Measurements from ENCODE around the gene TMEM8B. TPM values are rescaled to one million over a fixed set of nuclear protein-coding genes. Genes with fewer than 3 reads are reported as not detected.

TMEM8B gene
- polyA plus RNA-seq, 3 donors: 2.6 to 11.6 (median 3.8) TPM

- Histone ChIP-seq H3K79me2 (ENCODE audit: insufficient read depth, low read length) (no peaks in the 10 kb centered on the region), H3K27me3 (ENCODE audit: control insufficient read depth in 2 of 2, insufficient read depth in 2 of 2, low read length in 2 of 2) (no peaks in the 10 kb centered on the region), H3K27ac (ENCODE audit: low read depth in 1 of 2, low read length in 2 of 2) (peak overlapping the region in 1 of 2 donors; percentile 49), H3K4me3 (replicated peaks in 1 of 3; ENCODE audit: low read depth in 2 of 3, low read length in 3 of 3) (peak overlapping the region in 1 of 3 experiments; percentile 43), H3K9ac (ENCODE audit: insufficient read depth, low read length, poor library complexity, severe bottlenecking) (no peak overlapping the region), H4K20me1 (ENCODE audit: insufficient read depth, low read length) (no peaks in the 10 kb centered on the region), H3K4me1 (ENCODE audit: control insufficient read depth in 1 of 2, insufficient read depth in 2 of 2, low read length in 2 of 2) (peaks cover 38 to 40% of the 10 kb centered on the region in 2 donors), H3K9me3 (replicated peaks in 1 of 2; ENCODE audit: control insufficient read depth in 1 of 2, insufficient read depth in 1 of 2, low read length in 2 of 2) (no peaks in the 10 kb centered on the region), H3K4me2 (replicated peaks; ENCODE audit: extremely low read depth, low read length, poor library complexity, severe bottlenecking) (peak overlapping the region; percentile 55), H2AFZ (ENCODE audit: insufficient read depth, low read depth, low read length, poor library complexity, severe bottlenecking) (peak overlapping the region; percentile 42), H3K36me3 (replicated peaks in 1 of 2; ENCODE audit: control insufficient read depth in 1 of 2, insufficient read depth in 2 of 2, low read length in 2 of 2) (no peaks in the 10 kb centered on the region)
- H3K27me3 Mint-ChIP-seq (ENCODE audit: low read depth in 3 of 3): peaks cover 0 to 8% (median 8%) of the 10 kb centered on the region in 3 donors
- peak overlapping the region in 3 of 7 donors; percentile 9 to 63 (median 52) for H3K27ac Mint-ChIP-seq
- DNase-seq: no peak
- no peaks in the 10 kb centered on the region for H3K36me3 Mint-ChIP-seq
- H3K9me3 Mint-ChIP-seq: peaks cover 0 to 2% (median 0%) of the 10 kb centered on the region in 7 donors
- H3K4me3 Mint-ChIP-seq: no peak overlapping the region
- WGBS (ENCODE audit: insufficient coverage): 88% methylated on average over 1 of the region's 9 CpGs
- TF ChIP-seq CTCF (IDR thresholded peaks at IDR 0.05): no peak
- peaks cover 43% of the 10 kb centered on the region for H3K4me1 Mint-ChIP-seq
- intact Hi-C loops (cut with micrococcal nuclease): no loop called here
Observed at GRCh38 chr9:35908504-35909125, 79.6 kb downstream of the TMEM8B start.

- H3K27me3 ChIP-seq (ENCODE audit: control insufficient read depth in 2 of 2, insufficient read depth in 2 of 2, low read length in 2 of 2): no peaks in the 10 kb centered on the region
Observed at GRCh38 chr9:35909274-35909673, 80.2 kb downstream of the TMEM8B start, which contains the start of gene SPAAR. Gene SPAAR, plus strand, starts transcription at chr9:35909490. Its CDS starts 974 bp downstream, at chr9:35910464.

More at GRCh38 chr9:35909274-35909673, 80.2 kb downstream of the TMEM8B start, which contains the start of gene SPAAR:
- Histone ChIP-seq H4K20me1 (ENCODE audit: insufficient read depth, low read length) (no peaks in the 10 kb centered on the region), H3K4me2 (replicated peaks; ENCODE audit: extremely low read depth, low read length, poor library complexity, severe bottlenecking) (peak within 1 kb of the TSS; percentile 55), H3K79me2 (ENCODE audit: insufficient read depth, low read length) (no peaks in the 10 kb centered on the region), H3K4me3 (replicated peaks in 1 of 3; ENCODE audit: low read depth in 2 of 3, low read length in 3 of 3) (peak within 1 kb of the TSS in 1 of 3 experiments; percentile 43), H3K4me1 (ENCODE audit: control insufficient read depth in 1 of 2, insufficient read depth in 2 of 2, low read length in 2 of 2) (peaks cover 38 to 40% of the 10 kb centered on the region in 2 donors), H3K36me3 (replicated peaks in 1 of 2; ENCODE audit: control insufficient read depth in 1 of 2, insufficient read depth in 2 of 2, low read length in 2 of 2) (no peaks in the 10 kb centered on the region), H2AFZ (ENCODE audit: insufficient read depth, low read depth, low read length, poor library complexity, severe bottlenecking) (peak within 1 kb of the TSS; percentile 42), H3K9ac (ENCODE audit: insufficient read depth, low read length, poor library complexity, severe bottlenecking) (no peak within 1 kb of the TSS), H3K9me3 (replicated peaks in 1 of 2; ENCODE audit: control insufficient read depth in 1 of 2, insufficient read depth in 1 of 2, low read length in 2 of 2) (no peaks in the 10 kb centered on the region), H3K27ac (ENCODE audit: low read depth in 1 of 2, low read length in 2 of 2) (peak within 1 kb of the TSS in 1 of 2 donors; percentile 49)
- DNase-seq: no peak
- H3K9me3 Mint-ChIP-seq: peaks cover 0 to 2% (median 0%) of the 10 kb centered on the region in 7 donors
- H3K27ac Mint-ChIP-seq: peak within 1 kb of the TSS in 3 of 7 donors; percentile 9 to 63 (median 54)
- H3K36me3 Mint-ChIP-seq: no peaks in the 10 kb centered on the region
- peaks cover 43% of the 10 kb centered on the region for H3K4me1 Mint-ChIP-seq
- peaks cover 0 to 8% (median 4%) of the 10 kb centered on the region in 3 donors for H3K27me3 Mint-ChIP-seq (ENCODE audit: low read depth in 3 of 3)
- H3K4me3 Mint-ChIP-seq: no peak within 1 kb of the TSS
- TF ChIP-seq CTCF (IDR thresholded peaks at IDR 0.05): no peak
- intact Hi-C loops (cut with micrococcal nuclease): no loop called here
- 89% methylated on average over 11 of the region's 11 CpGs for WGBS (ENCODE audit: insufficient coverage)
